ENCODE results near the gene TCTN3. TPM values are rescaled to one million over a fixed set of nuclear protein-coding genes. Genes with fewer than 3 reads are reported as not detected.

The TCTN3 gene
- total and polyA plus RNA-seq, 2 of the 13 experiments (the other 11 are each of a cell fraction or from before 2014, with no cell fraction given) = 53.3 to 60.0 TPM

- peak; percentile 98 for TF ChIP-seq TEAD3 (CRISPR knock-in tag; optimal IDR thresholded peaks at IDR 0.05; ENCODE audit: borderline replicate concordance)
- 0 out of 2 replicates have a peak, but pooled peaks have one; percentile 16 for TF ChIP-seq ZKSCAN1 (IDR thresholded peaks at IDR 0.05; ENCODE audit: low read length)
- TF ChIP-seq GATAD2A (CRISPR knock-in tag; IDR thresholded peaks at IDR 0.05) = peak; percentile 43; the same call in 1 of the 2 replicates
- peak; percentile 61; the same call in 1 of the 2 replicates for TF ChIP-seq SMC3 (IDR thresholded peaks at IDR 0.05; ENCODE audit: low read length)
- TF ChIP-seq SOX5 (CRISPR knock-in tag; IDR thresholded peaks at IDR 0.05; ENCODE audit: borderline replicate concordance) = peak; percentile 62
- TF ChIP-seq ZBTB44 (CRISPR knock-in tag; IDR thresholded peaks at IDR 0.05) = no peak
- no peak for TF ChIP-seq GTF2F1 (IDR thresholded peaks at IDR 0.05; ENCODE audit: low read length)
- TF ChIP-seq ZNF430 (CRISPR knock-in tag; IDR thresholded peaks at IDR 0.05) = 0 out of 2 replicates have a peak, but pooled peaks have one; percentile 9
- TF ChIP-seq ISX (CRISPR knock-in tag; conservative IDR thresholded peaks at IDR 0.05) = no peak
- peak; percentile 41; the same call in 1 of the 2 replicates for TF ChIP-seq CEBPG (CRISPR knock-in tag; IDR thresholded peaks at IDR 0.05)
- TF ChIP-seq FOXO1 (CRISPR knock-in tag; IDR thresholded peaks at IDR 0.05) = no peak; the same call in 1 of the 2 replicates
- TF ChIP-seq PPARG (CRISPR knock-in tag; conservative IDR thresholded peaks at IDR 0.05) = peak; percentile 22; the same call in 1 of the 2 replicates
- TF ChIP-seq KIAA2018 (CRISPR knock-in tag; IDR thresholded peaks at IDR 0.05; ENCODE audit: borderline replicate concordance) = no peak
- no peak for TF ChIP-seq PLSCR1 (CRISPR knock-in tag; IDR thresholded peaks at IDR 0.05; ENCODE audit: borderline replicate concordance)
- TF ChIP-seq TAF1 (CRISPR knock-in tag; IDR thresholded peaks at IDR 0.05) = peak; percentile 72
- peak; percentile 54 for TF ChIP-seq TGIF2 (CRISPR knock-in tag; IDR thresholded peaks at IDR 0.05)
- peak; percentile 27; the same call in 1 of the 2 replicates for TF ChIP-seq ZNF749 (CRISPR knock-in tag; IDR thresholded peaks at IDR 0.05; ENCODE audit: borderline replicate concordance)
- peak; percentile 52; the same call in 1 of the 2 replicates for TF ChIP-seq TOPORS (CRISPR knock-in tag; IDR thresholded peaks at IDR 0.05)
- peak; percentile 94; the same call in 1 of the 2 replicates for TF ChIP-seq RFXAP (CRISPR knock-in tag; IDR thresholded peaks at IDR 0.05; ENCODE audit: borderline replicate concordance)
- no peak for TF ChIP-seq JDP2 (CRISPR knock-in tag; IDR thresholded peaks at IDR 0.05; ENCODE audit: borderline replicate concordance)
Measured at GRCh38 chr10:95693668-95694534, at the start of gene TCTN3 (continued).

Measured in HepG2 (cell line).